ENCODE results near the gene VSTM2B.
"Not testable (repeated sequence)": the region's sequence is repeated elsewhere in the genome, so short reads cannot be mapped to it uniquely, and the experiment has no call there.

VSTM2B gene

GRCh38 chr19:29532956-29533355 is 7.2 kb downstream of the VSTM2B start:
- FAIRE-seq = no peak

- no peak for FAIRE-seq
Observed at GRCh38 chr19:29533578-29534544, 8.1 kb downstream of the VSTM2B start.

GRCh38 chr19:29535214-29535831 is 9.5 kb downstream of the VSTM2B start:
- FAIRE-seq = no peak

- no peak for FAIRE-seq
Observed at GRCh38 chr19:29535984-29536508, 10.3 kb downstream of the VSTM2B start.

GRCh38 chr19:29537181-29537580 is 11.4 kb downstream of the VSTM2B start:
- FAIRE-seq = no peak

GRCh38 chr19:29537601-29538000 is 11.8 kb downstream of the VSTM2B start:
- FAIRE-seq = no peak

GRCh38 chr19:29538146-29538545 is 12.4 kb downstream of the VSTM2B start:
- FAIRE-seq = no peak

GRCh38 chr19:29538651-29539050 is 12.9 kb downstream of the VSTM2B start:
- no peak for FAIRE-seq

GRCh38 chr19:29539131-29539530 is 13.3 kb downstream of the VSTM2B start:
- FAIRE-seq = no peak

- no peak for FAIRE-seq
Observed at GRCh38 chr19:29539670-29540069, 13.9 kb downstream of the VSTM2B start.

GRCh38 chr19:29540114-29540513 is 14.3 kb downstream of the VSTM2B start:
- no peak for FAIRE-seq

- FAIRE-seq = no peak
Observed at GRCh38 chr19:29541473-29542253, 15.9 kb downstream of the VSTM2B start.

GRCh38 chr19:29542327-29542726 is 16.5 kb downstream of the VSTM2B start:
- no peak for FAIRE-seq

- FAIRE-seq = no peak
Observed at GRCh38 chr19:29542776-29543175, 17.0 kb downstream of the VSTM2B start.

GRCh38 chr19:29543381-29543780 is 17.6 kb downstream of the VSTM2B start:
- FAIRE-seq = no peak

- FAIRE-seq = no peak
Observed at GRCh38 chr19:29544656-29545360, 19.0 kb downstream of the VSTM2B start.

GRCh38 chr19:29545447-29545846 is 19.7 kb downstream of the VSTM2B start:
- FAIRE-seq = not testable (repeated sequence)

GRCh38 chr19:29545866-29546582 is 20.2 kb downstream of the VSTM2B start:
- FAIRE-seq = no peak

GRCh38 chr19:29546583-29547190 is 20.9 kb downstream of the VSTM2B start:
- no peak for FAIRE-seq

- no peak for FAIRE-seq
Observed at GRCh38 chr19:29547361-29547960, 21.7 kb downstream of the VSTM2B start.

GRCh38 chr19:29547981-29548380 is 22.2 kb downstream of the VSTM2B start:
- no peak for FAIRE-seq

Data from G401.6 (cell line).